Measurements from ENCODE around the gene LSG1. TPM values are rescaled to one million over a fixed set of nuclear protein-coding genes. Genes with fewer than 3 reads are reported as not detected.
A peak's percentile ranks its signal among the peaks of the same experiment; 100 is the strongest.

The LSG1 gene

DNA sequence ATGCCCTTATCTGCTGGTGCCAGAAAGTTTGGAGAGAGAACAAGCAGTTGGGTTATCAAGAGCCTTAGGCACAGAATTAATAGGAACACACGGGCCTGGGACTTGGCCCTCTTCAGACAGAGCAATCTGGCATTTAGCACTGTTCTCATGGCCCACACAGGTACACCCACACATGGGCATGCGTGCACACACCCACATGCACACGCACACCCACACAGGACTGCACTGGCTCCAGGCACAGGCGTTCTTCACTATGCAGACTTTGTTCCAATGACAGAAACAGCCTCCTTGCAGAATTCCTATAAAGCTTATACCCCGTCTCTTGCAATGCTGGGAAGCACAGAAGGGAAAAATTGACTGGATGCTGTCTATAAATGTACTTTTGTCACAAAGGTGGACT is 75.1 kb downstream of the LSG1 start:
- WGBS: 92% methylated on average over 5 of the region's 5 CpGs
- no peak overlapping the region for H2BK15ac ChIP-seq (ENCODE audit: low read depth, poor library complexity, severe bottlenecking)
- no peak overlapping the region for H4K8ac ChIP-seq (ENCODE audit: low read length)
- peaks cover 4 to 28% of the 10 kb centered on the region in 2 experiments for H3K36me3 ChIP-seq (ENCODE audit: control insufficient read depth in 1 of 2, insufficient read depth in 2 of 2, low read depth in 1 of 2, low read length in 2 of 2)
- H2AFZ ChIP-seq (ENCODE audit: low read depth, low read length): no peak overlapping the region
- H3K9me3 ChIP-seq (ENCODE audit: control insufficient read depth, low read length): no peaks in the 10 kb centered on the region
- DNase-seq: no peak
- no peaks in the 10 kb centered on the region for H3K27me3 ChIP-seq (ENCODE audit: control insufficient read depth in 1 of 2, insufficient read depth in 1 of 2, low read length in 2 of 2)
- H4K91ac ChIP-seq (ENCODE audit: low read length): no peak overlapping the region
- no peak overlapping the region for H3K9ac ChIP-seq (ENCODE audit: low read length)
- H3K14ac ChIP-seq (ENCODE audit: low read length in 2 of 2): no peak overlapping the region
- no peak overlapping the region for H3K27ac ChIP-seq (ENCODE audit: low read length, poor library complexity, severe bottlenecking)
- H3K4me2 ChIP-seq (ENCODE audit: low read length, poor library complexity, severe bottlenecking): no peak overlapping the region
- H2AK5ac ChIP-seq (ENCODE audit: low read length, severe bottlenecking): no peak overlapping the region
- H3K79me1 ChIP-seq (replicated peaks; ENCODE audit: low read length, poor library complexity, severe bottlenecking): no peaks in the 10 kb centered on the region
- no peak overlapping the region for H3K4me3 ChIP-seq (ENCODE audit: insufficient read depth in 1 of 2, low read depth in 1 of 2, low read length in 2 of 2)
- no peak overlapping the region for H2BK5ac ChIP-seq (ENCODE audit: low read depth, low read length, poor library complexity, severe bottlenecking)
- H2BK12ac ChIP-seq (ENCODE audit: low read length in 2 of 2): no peak overlapping the region
- peak overlapping the region in 1 of 2 experiments; percentile 14 for H3K23ac ChIP-seq (ENCODE audit: low read length in 2 of 2)
- peaks cover 24% of the 10 kb centered on the region for H3K4me1 ChIP-seq (ENCODE audit: control insufficient read depth, insufficient read depth, low read depth, low read length)
- H2BK120ac ChIP-seq (ENCODE audit: low read depth, low read length): no peak overlapping the region
- no peak overlapping the region for H3K18ac ChIP-seq (ENCODE audit: low read depth in 1 of 2, low read length in 2 of 2)
- H3K4ac ChIP-seq (ENCODE audit: low read depth in 1 of 2, low read length in 2 of 2): no peak overlapping the region

DNA sequence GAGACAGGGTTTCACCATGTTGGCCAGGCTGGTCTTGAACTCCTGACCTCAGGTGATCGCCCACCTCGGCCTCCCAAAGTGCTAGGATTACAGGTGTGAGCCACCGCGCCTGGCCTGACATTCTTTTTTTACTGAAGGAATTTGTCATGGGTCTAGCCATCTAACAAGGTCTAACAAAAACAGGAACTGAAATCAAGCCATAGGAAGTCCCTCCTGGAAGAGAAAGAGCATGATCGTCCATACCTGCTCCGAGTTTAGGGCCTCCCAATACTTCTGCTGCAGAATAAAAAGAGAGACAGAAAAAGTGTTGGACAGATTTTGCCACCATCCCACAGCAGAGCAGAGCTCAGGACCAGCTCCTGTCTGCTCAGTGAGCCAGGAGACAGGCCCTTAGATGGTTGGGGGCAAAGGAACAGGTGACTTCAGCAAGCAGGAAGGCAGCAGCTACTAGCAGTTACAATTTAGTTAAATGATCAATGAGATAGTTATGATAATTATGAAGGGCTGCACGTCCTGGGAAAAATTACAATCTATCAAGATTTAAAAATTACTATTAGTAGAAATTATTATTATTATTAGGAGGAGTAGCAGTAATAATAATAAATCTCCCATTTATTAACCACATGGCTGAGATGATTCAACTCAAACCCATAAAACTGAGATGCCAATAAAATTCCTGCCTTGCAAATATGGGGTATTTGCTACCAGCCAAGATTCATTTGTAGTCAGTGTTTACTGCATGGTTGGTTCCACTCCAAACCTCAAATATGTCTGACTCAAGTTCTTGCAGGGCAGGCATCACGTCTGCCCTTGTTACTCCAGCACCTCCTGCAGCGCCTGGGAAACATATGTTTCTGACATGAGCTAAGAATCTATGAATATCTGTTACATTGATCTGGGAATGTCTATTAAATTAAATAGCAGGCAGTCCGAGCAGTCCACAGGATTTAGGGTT is 78.9 kb downstream of the LSG1 start:
- Histone ChIP-seq H3K79me1 (replicated peaks; ENCODE audit: low read length, poor library complexity, severe bottlenecking) (peaks cover 2% of the 10 kb centered on the region), H3K27ac (ENCODE audit: low read length, poor library complexity, severe bottlenecking) (peak overlapping the region; percentile 76), H4K8ac (ENCODE audit: low read length) (no peak overlapping the region), H4K91ac (ENCODE audit: low read length) (no peak overlapping the region), H3K4ac (ENCODE audit: low read depth in 1 of 2, low read length in 2 of 2) (peak overlapping the region in 1 of 2 experiments; percentile 69), H3K4me1 (ENCODE audit: control insufficient read depth, insufficient read depth, low read depth, low read length) (peaks cover 14% of the 10 kb centered on the region), H3K27me3 (ENCODE audit: control insufficient read depth in 1 of 2, insufficient read depth in 1 of 2, low read length in 2 of 2) (no peaks in the 10 kb centered on the region), H3K4me2 (ENCODE audit: low read length, poor library complexity, severe bottlenecking) (no peak overlapping the region), H3K4me3 (ENCODE audit: insufficient read depth in 1 of 2, low read depth in 1 of 2, low read length in 2 of 2) (no peak overlapping the region), H3K14ac (ENCODE audit: low read length in 2 of 2) (no peak overlapping the region), H2AFZ (ENCODE audit: low read depth, low read length) (no peak overlapping the region), H2BK120ac (ENCODE audit: low read depth, low read length) (no peak overlapping the region), H2BK12ac (ENCODE audit: low read length in 2 of 2) (peak overlapping the region; percentile 38 to 45), H2BK5ac (ENCODE audit: low read depth, low read length, poor library complexity, severe bottlenecking) (no peak overlapping the region), H3K9ac (ENCODE audit: low read length) (peak overlapping the region; percentile 87), H2BK15ac (ENCODE audit: low read depth, poor library complexity, severe bottlenecking) (peak overlapping the region; percentile 73), H3K23ac (ENCODE audit: low read length in 2 of 2) (no peak overlapping the region), H2AK5ac (ENCODE audit: low read length, severe bottlenecking) (no peak overlapping the region), H3K9me3 (ENCODE audit: control insufficient read depth, low read length) (no peaks in the 10 kb centered on the region), H3K18ac (ENCODE audit: low read depth in 1 of 2, low read length in 2 of 2) (peak overlapping the region in 1 of 2 experiments; percentile 67), H3K36me3 (ENCODE audit: control insufficient read depth in 1 of 2, insufficient read depth in 2 of 2, low read depth in 1 of 2, low read length in 2 of 2) (peaks cover 7 to 42% of the 10 kb centered on the region in 2 experiments)
- whole genome bisulfite sequencing: 76% methylated on average over 7 of the region's 10 CpGs
- peak; percentile 99 for DNase-seq

Small RNA genes lying within 50 kb of the gene (small RNA-seq; reads per million reads assigned to genes)
- not detected for gene AC046143.2 (ENCODE audit: low read depth)
